Heart right ventricle (tissue), 16 donors: ENCODE measurements around the gene RBAK. TPM values are rescaled to one million over a fixed set of nuclear protein-coding genes. Genes with fewer than 3 reads are reported as not detected.
"Not testable (repeated sequence)": the region's sequence is repeated elsewhere in the genome, so short reads cannot be mapped to it uniquely, and the experiment has no call there.

Source experiments
- ATAC-seq, 8 donors: fragments of 200-7000 bp; cut with Tn5 transposase; one replicate each; pipeline ENCODE4 v1.9.1; 2020; ENCODE audit warnings: mild to moderate bottlenecking in 8 of 8, moderate library complexity in 8 of 8, moderate number of reproducible peaks in 1 of 8
- DNase-seq, 2 donors: peaks; one replicate each; pipeline ENCODE4 v3.0.0-alpha.2; 2020
- H3K27ac ChIP-seq, 10 donors: fragments of 200-600 bp; sonication (generic) in 2 of 10; one replicate each; pipeline versions ENCODE4 v1.5.0 to v1.8.0; 2020 to 2022; ENCODE audit warnings: mild to moderate bottlenecking in 3 of 10
- H3K27me3 ChIP-seq, 7 donors: fragments of 200-600 bp; one replicate each; pipeline ENCODE4 v1.8.0; 2021 to 2022; ENCODE audit warnings: mild to moderate bottlenecking in 2 of 7
- H3K36me3 ChIP-seq, 9 donors: fragments of 200-600 bp; sonication (generic) in 1 of 9; one replicate each; pipeline versions ENCODE4 v1.5.0 to v1.8.0; 2020 to 2022; ENCODE audit warnings: mild to moderate bottlenecking in 2 of 9
- H3K4me1 ChIP-seq, 9 donors: fragments of 200-600 bp; sonication (generic) in 1 of 9; one replicate each; pipeline versions ENCODE4 v1.5.0 to v1.8.0; 2020 to 2022; ENCODE audit warnings: mild to moderate bottlenecking in 4 of 9
- H3K4me3 ChIP-seq, 10 donors: fragments of 200-600 bp; sonication (generic) in 2 of 10; one replicate each; pipeline versions ENCODE4 v1.5.0 to v1.8.0; 2020 to 2022; ENCODE audit warnings: mild to moderate bottlenecking in 7 of 10, moderate library complexity in 2 of 10
- H3K9me3 ChIP-seq, 11 donors: fragments of 200-600 bp in 10 of 11; sonication (generic) in 2 of 11; one replicate each; pipeline versions ENCODE4 v1.5.0 to v1.8.0; 2013 to 2022; ENCODE audit warnings: mild to moderate bottlenecking in 2 of 11, control low read depth in 1 of 11, moderate library complexity in 1 of 11
- CTCF ChIP-seq, 9 donors: fragments of 200-600 bp; sonication (generic) in 2 of 9; IDR thresholded peaks; one replicate each; pipeline versions ENCODE4 v1.5.0 to v1.8.0; 2021 to 2022; ENCODE audit warnings: antibody characterized with exemption in 9 of 9, mild to moderate bottlenecking in 5 of 9, moderate library complexity in 1 of 9
- WGBS, 2 donors: extraction: QIAGEN DNeasy Blood & Tissue Kit; methylation state at CpG; one replicate each; pipeline ENCODE4 v1.1.7; 2013; ENCODE audit warnings: inconsistent platforms in 1 of 2; 5-methylcytosine and 5-hydroxymethylcytosine counted together
- intact Hi-C, 10 donors: fragments of 100-400 bp; cut with DNase I; formaldehyde crosslinking; loops; one replicate each; pipeline versions ENCODE4 v1.11.1 to v1.14.2; 2022
- polyA plus RNA-seq, 2 donors: library from polyadenylated mRNA; stranded (reverse); fragments of 200-250 nt; gene quantifications; one replicate each; pipeline ENCODE4 v1.2.3, GENCODE V29; 2013
- total RNA-seq, 10 donors: library from RNA; stranded (reverse); fragmentation: NEBNext Ultra II Directional in 3 of 10; extraction: Animal tissue kit (Norgen Biotek cat#: 25700) in 3 of 10; gene quantifications; one replicate each; pipeline versions ENCODE4 v1.2.1 to v1.2.4, GENCODE V29; 2021 to 2023
- donor health status: Arrhythmogenic right ventricular cardiomyopathy.
- donor health status: ischemic (EF 13 %, LVEDD 7.1; RV severe dilation, severe dysfunction).
- donor health status: healthy with polysubstance abuse.
- donor health status: DM: no; HTN: yes; CAD: no.
- donor health status: DM: no; HTN: no; CAD: no.
- donor health status: ischemic (EF 25% LVEDD 6.9; RV normal size, moderate dysfunction).
- donor health status: ischemic (EF 25% LVEDD 5.7; RV mildly dilated, moderate dysfunction).
- donor health status: healthy.
- donor health status: DM: yes; HTN: yes; CAD: no.
- donor health status: Ischemic cardiomyopathy.
- donor health status: ischemic (EF 35%, LVEDD 5.7; RV mildly dilated, moderate dysfunction).
- donor health status: nonischemic (EF 11% LVEDD 7.7; RV severe dilation, severe dysfunction).
- donor health status: DM: yes; HTN: yes; CAD: no.
- donor health status: PGD.
- donor health status: ischemic (EF 29% LVEDD 5.4; RV normal size, mild dysfunction).
- donor health status: nonischemic (EF 23%, LVEDD 6.1; RV moderate dilation, normal function).

The RBAK gene
- total and polyA plus RNA-seq, 12 donors: 3.2 to 11.2 (median 9.3) TPM

GRCh38 chr7:5065107-5065407 is 19.4 kb downstream of the RBAK start:
- Histone ChIP-seq H3K27ac (no peak overlapping the region), H3K36me3 (peaks cover 25 to 88% (median 69%) of the 10 kb centered on the region in 9 donors), H3K9me3 (peaks cover 9 to 100% (median 97%) of the 10 kb centered on the region in 11 donors), H3K4me3 (no peak overlapping the region), H3K27me3 (no peaks in the 10 kb centered on the region), H3K4me1 (no peaks in the 10 kb centered on the region)
- WGBS, 2 donors: 99% methylated on average over 5 of the region's 5 CpGs
- DNase-seq: no peak
- intact Hi-C loops: no loop called here
- no peak for TF ChIP-seq CTCF (IDR thresholded peaks at IDR 0.05)
- ATAC-seq: no peak

- WGBS, 2 donors: 86% methylated on average over 4 of the region's 4 CpGs
- H3K9me3 ChIP-seq: peaks cover 9 to 83% (median 72%) of the 10 kb centered on the region in 11 donors
Observed at GRCh38 chr7:5068521-5068920, 22.9 kb downstream of the RBAK start.

GRCh38 chr7:5070206-5070605 is 24.5 kb downstream of the RBAK start:
- intact Hi-C loops: no loop called here
- ATAC-seq (no peak), DNase-seq (no peak)
- Histone ChIP-seq H3K36me3 (peaks cover 0 to 37% (median 18%) of the 10 kb centered on the region in 9 donors), H3K27me3 (peaks cover 0 to 27% (median 18%) of the 10 kb centered on the region in 7 donors), H3K4me1 (peaks cover 0 to 5% (median 0%) of the 10 kb centered on the region in 9 donors), H3K9me3 (peaks cover 0 to 66% (median 55%) of the 10 kb centered on the region in 11 donors), H3K27ac (no peak overlapping the region), H3K4me3 (no peak overlapping the region)
- WGBS, 2 donors: 93 to 97% methylated on average over 4 of the region's 4 CpGs
- TF ChIP-seq CTCF (IDR thresholded peaks at IDR 0.05): no peak

More at GRCh38 chr7:5068521-5068920, 22.9 kb downstream of the RBAK start:
- TF ChIP-seq CTCF (IDR thresholded peaks at IDR 0.05): no peak
- intact Hi-C loops: no loop called here
- ATAC-seq (no peak), DNase-seq (no peak)
- peaks cover 0 to 5% (median 0%) of the 10 kb centered on the region in 9 donors for H3K4me1 ChIP-seq
- H3K36me3 ChIP-seq: peaks cover 11 to 54% (median 34%) of the 10 kb centered on the region in 9 donors
- peaks cover 0 to 18% (median 12%) of the 10 kb centered on the region in 7 donors for H3K27me3 ChIP-seq
- no peak overlapping the region for H3K27ac ChIP-seq
- no peak overlapping the region for H3K4me3 ChIP-seq

GRCh38 chr7:5075187-5075586 is 29.5 kb downstream of the RBAK start:
- peaks cover 0 to 38% (median 25%) of the 10 kb centered on the region in 7 donors for H3K27me3 ChIP-seq
- H3K4me1 ChIP-seq, H3K36me3 ChIP-seq, DNase-seq, ATAC-seq, H3K4me3 ChIP-seq, H3K27ac ChIP-seq, intact Hi-C loops: not testable (repeated sequence)
- H3K9me3 ChIP-seq: peaks cover 0 to 17% (median 6%) of the 10 kb centered on the region in 11 donors
- WGBS, 2 donors: 81 to 84% methylated on average over 11 of the region's 11 CpGs

GRCh38 chr7:5077740-5078139 is 32.1 kb downstream of the RBAK start:
- 36 to 42% methylated on average over 11 of the region's 11 CpGs for WGBS, 2 donors
- no peak overlapping the region for H3K27ac ChIP-seq
- DNase-seq (no peak), ATAC-seq (peak in 1 of 8 donors; percentile 48)
- H3K9me3 ChIP-seq: no peaks in the 10 kb centered on the region
- no peaks in the 10 kb centered on the region for H3K4me1 ChIP-seq
- intact Hi-C loops: no loop called here
- peaks cover 0 to 38% (median 19%) of the 10 kb centered on the region in 7 donors for H3K27me3 ChIP-seq
- H3K36me3 ChIP-seq: no peaks in the 10 kb centered on the region
- no peak overlapping the region for H3K4me3 ChIP-seq
- no peak for TF ChIP-seq CTCF (IDR thresholded peaks at IDR 0.05)
